Measurements from ENCODE around the gene CEACAM21. TPM values are rescaled to one million over a fixed set of nuclear protein-coding genes. Genes with fewer than 3 reads are reported as not detected.

The CEACAM21 gene
- total RNA-seq, 1 experiment from 2014 or later = 0.25 TPM

DNA sequence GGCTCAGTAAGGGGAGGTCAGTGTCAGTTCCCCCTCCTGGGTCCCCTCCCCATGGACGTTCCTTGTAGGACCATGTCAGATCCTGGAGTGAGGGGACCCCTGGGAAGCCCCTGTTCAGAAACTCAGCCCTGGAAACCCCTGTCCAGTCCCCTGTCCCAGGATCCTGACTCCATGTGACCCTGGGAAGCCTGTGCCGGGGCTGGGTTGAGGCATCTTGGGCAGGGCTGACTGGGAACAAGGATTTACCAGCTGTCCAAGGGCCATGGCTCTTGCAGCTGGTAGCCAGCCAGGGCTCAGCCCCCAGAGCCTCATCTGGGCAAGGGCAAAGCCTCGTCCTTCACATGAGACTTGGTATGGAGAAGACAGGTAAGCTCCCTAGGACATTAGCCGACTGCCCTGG, 25.8 kb downstream of the CEACAM21 start:
- Histone ChIP-seq H3K4me1 (ENCODE audit: control insufficient read depth in 1 of 2, insufficient read depth in 2 of 2, low read length in 2 of 2) (no peaks in the 10 kb centered on the region), H2AFZ (ENCODE audit: low read depth, low read length, poor library complexity, severe bottlenecking) (no peak overlapping the region), H3K4me3 (replicated peaks in 1 of 2; ENCODE audit: low read depth in 1 of 2, low read length in 2 of 2) (no peak overlapping the region), H3K27me3 (ENCODE audit: insufficient read depth, low read length) (peaks cover 69% of the 10 kb centered on the region), H3K9me3 (ENCODE audit: control insufficient read depth in 1 of 2, insufficient read depth in 1 of 2, low read depth in 1 of 2, low read length in 2 of 2) (no peaks in the 10 kb centered on the region), H4K20me1 (ENCODE audit: insufficient read depth) (no peaks in the 10 kb centered on the region), H3K36me3 (ENCODE audit: control insufficient read depth in 1 of 2, insufficient read depth in 2 of 2, low read length in 2 of 2) (no peaks in the 10 kb centered on the region), H3K9ac (ENCODE audit: low read length) (no peak overlapping the region), H3K27ac (ENCODE audit: low read depth, low read length) (no peak overlapping the region), H3K4me2 (ENCODE audit: low read length) (no peak overlapping the region), H3K9me2 (ENCODE audit: insufficient read depth) (no peaks in the 10 kb centered on the region), H3K79me2 (ENCODE audit: insufficient read depth, low read length) (no peaks in the 10 kb centered on the region)
- CTCF ChIA-PET = no interaction called here
- ATAC-seq (no peak), DNase-seq (ENCODE audit: low read depth, low spot score) (no peak)
- TF ChIP-seq REST (IDR thresholded peaks at IDR 0.05; ENCODE audit: low read depth) (no peak), SRF (IDR thresholded peaks at IDR 0.05; ENCODE audit: low read depth) (no peak), SP1 (IDR thresholded peaks at IDR 0.05; ENCODE audit: low read depth) (no peak), SIN3A (IDR thresholded peaks at IDR 0.05; ENCODE audit: low read depth) (no peak), TCF7L2 (IDR thresholded peaks at IDR 0.05; ENCODE audit: borderline replicate concordance, extremely low read depth, insufficient read depth, insufficient read length) (no peak), ZBTB33 (IDR thresholded peaks at IDR 0.05; ENCODE audit: extremely low read depth, insufficient replicate concordance, low read length) (no peak), JUND (IDR thresholded peaks at IDR 0.05) (no peak), EZH2 (IDR thresholded peaks at IDR 0.05) (no peak), FOSL1 (IDR thresholded peaks at IDR 0.05; ENCODE audit: low read depth) (no peak), POLR2A (IDR thresholded peaks at IDR 0.05; ENCODE audit: borderline replicate concordance, extremely low read depth, insufficient read depth, insufficient read length) (no peak), ELF1 (IDR thresholded peaks at IDR 0.05; ENCODE audit: borderline replicate concordance, low read depth) (no peak), RAD21 (IDR thresholded peaks at IDR 0.05; ENCODE audit: low read depth) (no peak)
- POLR2A ChIA-PET = no interaction called here
- no TSS peak for BruUV-seq (replicated peaks)
- RAD21 ChIA-PET (ENCODE audit: low non-redundant PET in 1 of 2, low total read pairs in 2 of 2, uncharacterized antibody in 2 of 2, unreplicated experiment in 2 of 2) = no interaction called here
- intact Hi-C loops (cut with micrococcal nuclease) = no loop called here
